NT2/D1 (cell line): ENCODE results near the gene ZNF324.
"Not testable (repeated sequence)": the region's sequence is repeated elsewhere in the genome, so short reads cannot be mapped to it uniquely, and the experiment has no call there.

Source experiments
- SUZ12 ChIP-seq: IDR thresholded peaks from 2 replicates; pipeline ENCODE4 v1.6.1; 2011; ENCODE audit not compliant: insufficient read length, insufficient read depth; ENCODE audit errors: extremely low read depth
- YY1 ChIP-seq: IDR thresholded peaks from 2 replicates; pipeline ENCODE4 v1.6.1; 2011; ENCODE audit not compliant: insufficient read length, insufficient read depth
- ZNF274 ChIP-seq: IDR thresholded peaks from 2 replicates; pipeline ENCODE4 v1.6.1; 2011; ENCODE audit warnings: mild to moderate bottlenecking, low read depth, low read length

DNA sequence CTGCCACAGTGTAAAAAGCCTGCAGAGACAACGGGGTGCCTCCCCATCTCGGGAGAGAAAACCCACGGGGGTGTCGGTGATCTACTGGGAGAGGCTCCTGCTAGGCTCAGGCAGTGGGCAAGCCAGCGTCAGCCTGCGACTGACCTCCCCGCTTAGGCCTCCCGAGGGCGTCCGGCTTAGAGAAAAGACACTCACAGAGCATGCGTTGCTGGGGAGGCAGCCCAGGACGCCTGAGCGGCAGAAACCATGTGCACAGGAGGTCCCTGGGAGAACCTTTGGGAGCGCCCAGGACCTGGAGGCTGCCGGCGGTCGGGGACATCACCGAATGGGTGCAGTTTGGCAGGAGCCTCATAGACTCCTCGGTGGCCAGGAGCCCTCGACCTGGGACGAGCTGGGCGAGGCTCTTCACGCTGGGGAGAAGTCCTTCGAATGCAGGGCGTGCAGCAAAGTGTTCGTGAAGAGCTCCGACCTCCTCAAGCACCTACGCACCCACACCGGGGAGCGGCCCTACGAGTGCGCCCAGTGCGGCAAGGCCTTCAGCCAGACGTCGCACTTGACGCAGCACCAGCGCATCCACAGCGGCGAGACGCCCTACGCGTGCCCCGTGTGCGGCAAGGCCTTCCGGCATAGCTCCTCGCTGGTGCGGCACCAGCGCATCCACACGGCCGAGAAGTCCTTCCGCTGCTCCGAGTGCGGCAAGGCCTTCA lies 4.1 kb downstream of the ZNF324 start:
- not testable (repeated sequence) for TF ChIP-seq YY1, ZNF274, SUZ12
